H1 (cell line): ENCODE data around the gene EEIG1. TPM values are rescaled to one million over a fixed set of nuclear protein-coding genes. Genes with fewer than 3 reads are reported as not detected.

ENCODE experiments used
- CTCF ChIA-PET: fragments of 300-600 bp; sonication (Branson Sonifier 250); formaldehyde crosslinking; loops from one replicate; lab custom pipeline; 2021; ENCODE audit not compliant: partially characterized antibody; lab: Charles Lee
- POLR2A ChIA-PET: fragments of 300-600 bp; sonication (Branson Sonifier 250); formaldehyde crosslinking; loops from one replicate; lab custom pipeline; 2021; ENCODE audit warnings: inconsistent platforms; ENCODE audit not compliant: partially characterized antibody; lab: Charles Lee
- DNase-seq, 2 experiments: peaks; one replicate each; pipeline versions ENCODE4 v3.0.0 to v3.0.0-alpha.2; 2010 to 2022; ENCODE audit warnings: low spot score in 2 of 2, low read depth in 1 of 2, mixed read lengths in 1 of 2
- FAIRE-seq: peaks from 2 replicates; lab custom pipeline; 2011; peaks lifted over from hg19 to GRCh38; lab: Jason Lieb, UNC
- H2AFZ ChIP-seq: 2 replicates; pipeline ENCODE4 v1.8.1; 2012; ENCODE audit warnings: low read length, inconsistent platforms
- H2AK5ac ChIP-seq: 2 replicates; pipeline ENCODE4 v1.6.1; 2013; ENCODE audit warnings: low read depth, low read length
- H2BK120ac ChIP-seq: replicated peaks from 2 replicates; pipeline ENCODE3; 2013; ENCODE audit warnings: low read depth, low read length, inconsistent platforms
- H2BK12ac ChIP-seq: 2 replicates; pipeline ENCODE4 v1.6.1; 2013; ENCODE audit warnings: low read depth, low read length
- H2BK15ac ChIP-seq: 2 replicates; pipeline ENCODE4 v1.6.1; 2013; ENCODE audit warnings: low read length
- H2BK20ac ChIP-seq: 2 replicates; pipeline ENCODE4 v1.6.1; 2013; ENCODE audit warnings: low read length
- H2BK5ac ChIP-seq: 2 replicates; pipeline ENCODE4 v1.6.1; 2013; ENCODE audit warnings: low read depth, low read length
- H3K14ac ChIP-seq: 2 replicates; pipeline ENCODE4 v1.6.1; 2013; ENCODE audit warnings: inconsistent platforms; ENCODE audit not compliant: insufficient read length
- H3K18ac ChIP-seq: 2 replicates; pipeline ENCODE4 v1.6.1; 2013; ENCODE audit warnings: low read length; ENCODE audit errors: extremely low read depth
- H3K23ac ChIP-seq: 2 replicates; pipeline ENCODE4 v1.6.1; 2013; ENCODE audit warnings: inconsistent platforms; ENCODE audit not compliant: insufficient read length
- H3K23me2 ChIP-seq: 2 replicates; pipeline ENCODE4 v1.6.1; 2013; ENCODE audit warnings: low read depth, low read length
- H3K27ac ChIP-seq: 2 replicates; pipeline ENCODE4 v1.6.1; 2011; ENCODE audit warnings: low read depth, low read length, inconsistent platforms
- H3K27me3 ChIP-seq, 4 experiments: replicated peaks in 1 of 4; 1 replicate in 1 of 4; 2 replicates in 3 of 4; pipeline versions ENCODE4 v1.6.1 to v1.8.1; 2011 to 2013; ENCODE audit warnings: low read length in 3 of 4, mild to moderate bottlenecking in 3 of 4, inconsistent platforms in 2 of 4, mixed read lengths in 2 of 4, moderate library complexity in 1 of 4; ENCODE audit not compliant: control insufficient read depth in 3 of 4, insufficient read depth in 3 of 4; ENCODE audit errors: extremely low read depth in 1 of 4
- H3K36me3 ChIP-seq, 4 experiments: 2 replicates each; pipeline versions ENCODE4 v1.6.1 to v1.8.1; 2011 to 2013; ENCODE audit warnings: mild to moderate bottlenecking in 4 of 4, low read length in 3 of 4, moderate library complexity in 2 of 4, control low read depth in 1 of 4, inconsistent platforms in 1 of 4; ENCODE audit not compliant: insufficient read depth in 4 of 4, control insufficient read depth in 2 of 4
- H3K4ac ChIP-seq: replicated peaks from 2 replicates; pipeline ENCODE3; 2013; ENCODE audit warnings: low read length, low read depth, mixed read lengths, inconsistent platforms; ENCODE audit not compliant: insufficient read length
- H3K4me1 ChIP-seq, 4 experiments: replicated peaks in 1 of 4; 1 replicate in 1 of 4; 2 replicates in 3 of 4; pipeline versions ENCODE4 v1.6.1 to v1.8.1; 2011 to 2013; ENCODE audit warnings: low read length in 3 of 4, inconsistent platforms in 2 of 4, mixed read lengths in 1 of 4; ENCODE audit not compliant: insufficient read depth in 4 of 4, control insufficient read depth in 3 of 4
- H3K4me2 ChIP-seq, 2 experiments: 2 replicates each; pipeline versions ENCODE4 v1.6.1 to v1.8.1; 2011 to 2013; ENCODE audit warnings: low read depth in 2 of 2, low read length in 2 of 2, control low read depth in 1 of 2, inconsistent platforms in 1 of 2, mild to moderate bottlenecking in 1 of 2; ENCODE audit not compliant: insufficient read depth in 1 of 2
- H3K4me3 ChIP-seq, 4 experiments: fragments of 200-600, 300-600 bp in 1 of 4; sonication (generic), shearing (Covaris generic), sonication (Bioruptor Twin) in 1 of 4; 2 replicates each; pipeline versions ENCODE4 v1.5.1 to v1.8.1; 2011 to 2016; ENCODE audit warnings: low read length in 4 of 4, low read depth in 3 of 4, control low read depth in 2 of 4, inconsistent platforms in 2 of 4, mild to moderate bottlenecking in 2 of 4, mixed read lengths in 1 of 4, moderate library complexity in 1 of 4; ENCODE audit not compliant: insufficient read depth in 2 of 4; ENCODE audit errors: extremely low read depth in 1 of 4
- H3K56ac ChIP-seq: replicated peaks from 2 replicates; pipeline ENCODE3; 2013; ENCODE audit warnings: low read depth, mild to moderate bottlenecking, mixed read lengths, low read length, inconsistent platforms; ENCODE audit not compliant: insufficient read length
- H3K79me1 ChIP-seq: 2 replicates; pipeline ENCODE4 v1.6.1; 2013; ENCODE audit warnings: low read depth, low read length, control low read depth
- H3K79me2 ChIP-seq, 2 experiments: 2 replicates each; pipeline versions ENCODE4 v1.6.1 to v1.8.1; 2012 to 2013; ENCODE audit warnings: low read length in 2 of 2, mild to moderate bottlenecking in 2 of 2, inconsistent platforms in 1 of 2; ENCODE audit not compliant: insufficient read depth in 2 of 2, control insufficient read depth in 1 of 2
- H3K9ac ChIP-seq, 4 experiments: replicated peaks in 1 of 4; 1 replicate in 1 of 4; 2 replicates in 3 of 4; pipeline versions ENCODE4 v1.6.1 to v1.8.1; 2011 to 2013; ENCODE audit warnings: low read depth in 3 of 4, low read length in 3 of 4, control low read depth in 2 of 4, mild to moderate bottlenecking in 2 of 4, moderate library complexity in 2 of 4, inconsistent platforms in 1 of 4; ENCODE audit errors: extremely low read depth in 1 of 4
- H3K9me3 ChIP-seq, 2 experiments: 2 replicates each; pipeline versions ENCODE4 v1.6.1 to v1.8.1; 2012 to 2013; ENCODE audit warnings: mild to moderate bottlenecking in 2 of 2, moderate library complexity in 2 of 2, control low read depth in 1 of 2, inconsistent platforms in 1 of 2, low read depth in 1 of 2, low read length in 1 of 2, mixed read lengths in 1 of 2; ENCODE audit not compliant: insufficient read depth in 2 of 2
- H4K20me1 ChIP-seq, 2 experiments: replicated peaks in 1 of 2; 2 replicates each; pipeline versions ENCODE3 to v1.8.1; 2011 to 2013; ENCODE audit warnings: inconsistent platforms in 2 of 2, low read length in 2 of 2, mild to moderate bottlenecking in 1 of 2; ENCODE audit not compliant: insufficient read depth in 2 of 2, control insufficient read depth in 1 of 2
- H4K5ac ChIP-seq: 2 replicates; pipeline ENCODE4 v1.6.1; 2013; ENCODE audit warnings: low read length, low read depth, mixed read lengths, inconsistent platforms; ENCODE audit not compliant: insufficient read length
- H4K8ac ChIP-seq: 2 replicates; pipeline ENCODE4 v1.8.0; 2013; ENCODE audit warnings: mild to moderate bottlenecking, moderate library complexity, low read length, inconsistent platforms; ENCODE audit not compliant: insufficient read depth; ENCODE audit errors: extremely low read depth
- H4K91ac ChIP-seq: replicated peaks from 2 replicates; pipeline ENCODE3; 2013; ENCODE audit warnings: low read length, mixed read lengths, inconsistent platforms; ENCODE audit not compliant: insufficient read length
- SIN3A ChIP-seq, 2 experiments: IDR thresholded peaks in 1 of 2; conservative IDR thresholded peaks in 1 of 2; 2 replicates each; pipeline ENCODE4 v1.6.1; 2011 to 2012; ENCODE audit warnings: low read length in 2 of 2, improper control_type of control experiment in 1 of 2, low read depth in 1 of 2, mild to moderate bottlenecking in 1 of 2
- WGBS, 2 experiments: shearing (Covaris generic) in 1 of 2; methylation state at CpG; one replicate each; pipeline versions ENCODE4 v1.1.6 to v1.1.7; 2013 to 2015; ENCODE audit warnings: low lambda C conversion rate in 2 of 2, mixed read lengths in 2 of 2, inconsistent platforms in 1 of 2, low coverage in 1 of 2, missing lambda C conversion rate in 1 of 2; ENCODE audit not compliant: insufficient replicate concordance in 2 of 2, insufficient coverage in 1 of 2, insufficient read length in 1 of 2; ENCODE audit errors: extremely low coverage in 1 of 2, missing lambda C conversion rate in 1 of 2; 5-methylcytosine and 5-hydroxymethylcytosine counted together
- polyA plus RNA-seq, 7 experiments: library from polyadenylated mRNA; depleted of rRNA in 3 of 7; stranded (reverse) in 5 of 7; unstranded in 2 of 7; fragments of >200 nt in 5 of 7; fragments of 200-250 nt in 2 of 7; gene quantifications; 1 replicate in 5 of 7; 2 replicates in 1 of 7; 4 replicates in 1 of 7; pipeline versions ENCODE4 v1.2.1 to v1.2.3, GENCODE V29; 2011 to 2013; ENCODE audit warnings: missing spikeins in 2 of 7, mixed read lengths in 2 of 7
- total RNA-seq: library from RNA; stranded (reverse); fragmentation: NEBNext Ultra II Directional; extraction: Animal tissue kit (Norgen Biotek cat#: 25700); gene quantifications from 2 replicates; pipeline ENCODE4 v1.2.1, GENCODE V29; 2021

The EEIG1 gene
- total and polyA plus RNA-seq, 2 of the 8 experiments (the other 6 are each of a cell fraction or from before 2014, with no cell fraction given), result 29.8 to 50.8 TPM

GRCh38 chr9:128009639-128010038 lies 28.9 kb upstream of the EEIG1 start:
- Histone ChIP-seq H2BK12ac (no peak overlapping the region), H4K20me1 (no peaks in the 10 kb centered on the region), H4K5ac (no peak overlapping the region), H3K9me3 (peaks cover 0 to 3% of the 10 kb centered on the region in 2 experiments; a peak in 1 of 4 replicates), H3K18ac (no peak overlapping the region), H3K4me1 (peaks cover 4 to 7% (median 6%) of the 10 kb centered on the region in 4 experiments; a peak in 6 of 7 replicates), H2AFZ (no peak overlapping the region), H3K27ac (no peak overlapping the region), H3K79me1 (no peaks in the 10 kb centered on the region), H2BK15ac (no peak overlapping the region), H2BK5ac (no peak overlapping the region), H4K8ac (no peak overlapping the region), H2AK5ac (no peak overlapping the region), H3K4me3 (no peak overlapping the region), H3K4me2 (no peak overlapping the region), H3K9ac (no peak overlapping the region), H4K91ac (no peak overlapping the region), H3K4ac (no peak overlapping the region), H3K27me3 (no peaks in the 10 kb centered on the region), H2BK120ac (no peak overlapping the region), H3K79me2 (no peaks in the 10 kb centered on the region), H3K23me2 (no peaks in the 10 kb centered on the region), H3K56ac (no peak overlapping the region), H3K23ac (no peak overlapping the region), H2BK20ac (no peak overlapping the region), H3K14ac (no peak overlapping the region), H3K36me3 (no peaks in the 10 kb centered on the region)
- FAIRE-seq (no peak), DNase-seq (no peak)
- ChIA-PET CTCF (interaction anchor here (1.4 to 1.9 kb wide), 3 partner anchors 11 to 66 kb away, joined by 3 to 8 read pairs (median 4); no protein-coding TSS in a partner anchor), POLR2A (interaction anchor here (1.0 kb wide), 1 partner anchor 16 kb away, joined by 3 read pairs; no protein-coding TSS in a partner anchor)
- no peak for TF ChIP-seq SIN3A (conservative IDR thresholded peaks at IDR 0.05 in 1 of 2, IDR thresholded peaks at IDR 0.05 in 1 of 2; ENCODE audit: low read depth in 1 of 2, low read length in 2 of 2)
- 92% methylated on average over 9 of the region's 9 CpGs; no CpG with 5 or more reads in 1 of the 2 experiments for WGBS, 2 experiments
